Measurements from ENCODE around the gene LHX3.

DNA sequence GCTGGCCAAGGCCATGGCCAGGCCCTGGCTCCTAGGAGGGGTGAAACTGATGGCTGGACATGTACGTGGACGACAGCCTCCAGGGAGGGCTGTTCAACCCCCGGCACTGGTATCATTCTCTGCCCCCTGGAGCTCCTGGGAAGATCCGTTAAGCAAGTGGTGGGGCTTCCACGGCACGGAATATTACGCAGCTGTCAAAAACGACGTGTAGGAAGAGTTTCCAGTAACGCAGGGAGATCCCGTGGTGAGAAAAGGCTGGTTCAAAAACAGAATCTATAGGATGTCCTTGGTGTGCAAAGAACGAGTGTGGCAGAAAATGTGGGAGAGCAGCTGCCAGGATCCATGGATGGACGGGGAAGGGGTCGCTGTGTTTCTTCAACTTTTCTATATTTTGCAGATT lies 50.0 kb downstream of the LHX3 start:
- TF ChIP-seq, protein P1, sequence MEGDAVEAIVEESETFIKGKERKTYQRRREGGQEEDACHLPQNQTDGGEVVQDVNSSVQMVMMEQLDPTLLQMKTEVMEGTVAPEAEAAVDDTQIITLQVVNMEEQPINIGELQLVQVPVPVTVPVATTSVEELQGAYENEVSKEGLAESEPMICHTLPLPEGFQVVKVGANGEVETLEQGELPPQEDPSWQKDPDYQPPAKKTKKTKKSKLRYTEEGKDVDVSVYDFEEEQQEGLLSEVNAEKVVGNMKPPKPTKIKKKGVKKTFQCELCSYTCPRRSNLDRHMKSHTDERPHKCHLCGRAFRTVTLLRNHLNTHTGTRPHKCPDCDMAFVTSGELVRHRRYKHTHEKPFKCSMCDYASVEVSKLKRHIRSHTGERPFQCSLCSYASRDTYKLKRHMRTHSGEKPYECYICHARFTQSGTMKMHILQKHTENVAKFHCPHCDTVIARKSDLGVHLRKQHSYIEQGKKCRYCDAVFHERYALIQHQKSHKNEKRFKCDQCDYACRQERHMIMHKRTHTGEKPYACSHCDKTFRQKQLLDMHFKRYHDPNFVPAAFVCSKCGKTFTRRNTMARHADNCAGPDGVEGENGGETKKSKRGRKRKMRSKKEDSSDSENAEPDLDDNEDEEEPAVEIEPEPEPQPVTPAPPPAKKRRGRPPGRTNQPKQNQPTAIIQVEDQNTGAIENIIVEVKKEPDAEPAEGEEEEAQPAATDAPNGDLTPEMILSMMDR (IDR thresholded peaks at IDR 0.05): no peak
- TF ChIP-seq EZH2phosphoT487 (IDR thresholded peaks at IDR 0.05): no peak
- TF ChIP-seq EZH2 (IDR thresholded peaks at IDR 0.05): no peak
